ENCODE data around the gene SPECC1L.

SPECC1L gene

DNA sequence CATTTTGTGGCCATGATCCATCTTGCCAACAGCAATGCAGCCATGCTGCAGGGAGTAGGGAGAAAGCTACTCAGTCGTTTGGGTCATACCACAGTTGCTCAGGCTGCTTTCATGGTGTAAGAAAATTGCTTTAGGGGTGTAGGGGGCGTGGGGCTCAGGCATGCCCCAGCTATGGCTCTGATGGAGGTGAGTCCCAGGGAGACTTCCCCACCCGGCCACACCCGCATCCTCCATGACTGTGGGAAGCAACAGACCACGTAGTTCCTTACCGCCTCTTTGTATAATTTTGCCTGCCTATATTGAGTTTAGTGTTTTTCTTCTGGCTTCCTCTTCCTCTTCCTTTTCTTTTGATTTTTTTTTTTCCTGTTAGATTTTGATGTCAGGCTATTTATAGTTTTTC, 58.8 kb downstream of the SPECC1L start:
- Histone ChIP-seq H3K36me3 (ENCODE audit: low read length) (peaks cover 37% of the 10 kb centered on the region), H3K4me3 (ENCODE audit: insufficient read depth, low read length, poor library complexity, severe bottlenecking) (no peak overlapping the region)

GRCh38 chr22:24330636-24331035, 60.0 kb downstream of the SPECC1L start:
- Histone ChIP-seq H3K4me3 (ENCODE audit: insufficient read depth, low read length, poor library complexity, severe bottlenecking) (no peak overlapping the region), H3F3A (ENCODE audit: insufficient read depth) (0 out of 2 replicates have a peak, but pooled peaks cover 4% of the 10 kb centered on the region), H3K9ac (ENCODE audit: low read length) (no peak overlapping the region), H3K9me2 (replicated peaks; ENCODE audit: insufficient read depth, low read length) (no peaks in the 10 kb centered on the region), H4K20me1 (ENCODE audit: low read depth, low read length) (no peaks in the 10 kb centered on the region), H2AFZ (ENCODE audit: low read depth, low read length, severe bottlenecking) (no peak overlapping the region), H3K36me3 (ENCODE audit: low read length) (peaks cover 38% of the 10 kb centered on the region), H3K27ac (ENCODE audit: low read depth, low read length) (no peak overlapping the region), H3K4me2 (ENCODE audit: low read depth, low read length, poor library complexity, severe bottlenecking) (no peak overlapping the region), H3K9me3 (ENCODE audit: insufficient read depth, low read length) (no peaks in the 10 kb centered on the region), H3K79me2 (ENCODE audit: insufficient read depth, low read length) (no peaks in the 10 kb centered on the region), H3K27me3 (ENCODE audit: low read length) (no peaks in the 10 kb centered on the region)
- TF ChIP-seq, protein P1, sequence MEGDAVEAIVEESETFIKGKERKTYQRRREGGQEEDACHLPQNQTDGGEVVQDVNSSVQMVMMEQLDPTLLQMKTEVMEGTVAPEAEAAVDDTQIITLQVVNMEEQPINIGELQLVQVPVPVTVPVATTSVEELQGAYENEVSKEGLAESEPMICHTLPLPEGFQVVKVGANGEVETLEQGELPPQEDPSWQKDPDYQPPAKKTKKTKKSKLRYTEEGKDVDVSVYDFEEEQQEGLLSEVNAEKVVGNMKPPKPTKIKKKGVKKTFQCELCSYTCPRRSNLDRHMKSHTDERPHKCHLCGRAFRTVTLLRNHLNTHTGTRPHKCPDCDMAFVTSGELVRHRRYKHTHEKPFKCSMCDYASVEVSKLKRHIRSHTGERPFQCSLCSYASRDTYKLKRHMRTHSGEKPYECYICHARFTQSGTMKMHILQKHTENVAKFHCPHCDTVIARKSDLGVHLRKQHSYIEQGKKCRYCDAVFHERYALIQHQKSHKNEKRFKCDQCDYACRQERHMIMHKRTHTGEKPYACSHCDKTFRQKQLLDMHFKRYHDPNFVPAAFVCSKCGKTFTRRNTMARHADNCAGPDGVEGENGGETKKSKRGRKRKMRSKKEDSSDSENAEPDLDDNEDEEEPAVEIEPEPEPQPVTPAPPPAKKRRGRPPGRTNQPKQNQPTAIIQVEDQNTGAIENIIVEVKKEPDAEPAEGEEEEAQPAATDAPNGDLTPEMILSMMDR (IDR thresholded peaks at IDR 0.05; ENCODE audit: insufficient read depth, low read length, poor library complexity, severe bottlenecking): no peak
- TF ChIP-seq EZH2phosphoT487 (conservative IDR thresholded peaks at IDR 0.05; ENCODE audit: low read length): no peak

More for the DNA sequence above, 58.8 kb downstream of the SPECC1L start:
- no peaks in the 10 kb centered on the region for H3K9me3 ChIP-seq (ENCODE audit: insufficient read depth, low read length)
- H3K9me2 ChIP-seq (replicated peaks; ENCODE audit: insufficient read depth, low read length): no peaks in the 10 kb centered on the region
- no peaks in the 10 kb centered on the region for H3K27me3 ChIP-seq (ENCODE audit: low read length)
- H3K27ac ChIP-seq (ENCODE audit: low read depth, low read length): no peak overlapping the region
- H3K4me2 ChIP-seq (ENCODE audit: low read depth, low read length, poor library complexity, severe bottlenecking): no peak overlapping the region
- TF ChIP-seq, protein P1 (IDR thresholded peaks at IDR 0.05; ENCODE audit: insufficient read depth, low read length, poor library complexity, severe bottlenecking): no peak
- no peak for TF ChIP-seq EZH2phosphoT487 (conservative IDR thresholded peaks at IDR 0.05; ENCODE audit: low read length)
- peaks cover 10% of the 10 kb centered on the region; the same call in 1 of the 2 replicates for H3F3A ChIP-seq (ENCODE audit: insufficient read depth)
- H3K9ac ChIP-seq (ENCODE audit: low read length): no peak overlapping the region
- no peaks in the 10 kb centered on the region for H3K79me2 ChIP-seq (ENCODE audit: insufficient read depth, low read length)
- no peak overlapping the region for H2AFZ ChIP-seq (ENCODE audit: low read depth, low read length, severe bottlenecking)
- H4K20me1 ChIP-seq (ENCODE audit: low read depth, low read length): no peaks in the 10 kb centered on the region

DNA sequence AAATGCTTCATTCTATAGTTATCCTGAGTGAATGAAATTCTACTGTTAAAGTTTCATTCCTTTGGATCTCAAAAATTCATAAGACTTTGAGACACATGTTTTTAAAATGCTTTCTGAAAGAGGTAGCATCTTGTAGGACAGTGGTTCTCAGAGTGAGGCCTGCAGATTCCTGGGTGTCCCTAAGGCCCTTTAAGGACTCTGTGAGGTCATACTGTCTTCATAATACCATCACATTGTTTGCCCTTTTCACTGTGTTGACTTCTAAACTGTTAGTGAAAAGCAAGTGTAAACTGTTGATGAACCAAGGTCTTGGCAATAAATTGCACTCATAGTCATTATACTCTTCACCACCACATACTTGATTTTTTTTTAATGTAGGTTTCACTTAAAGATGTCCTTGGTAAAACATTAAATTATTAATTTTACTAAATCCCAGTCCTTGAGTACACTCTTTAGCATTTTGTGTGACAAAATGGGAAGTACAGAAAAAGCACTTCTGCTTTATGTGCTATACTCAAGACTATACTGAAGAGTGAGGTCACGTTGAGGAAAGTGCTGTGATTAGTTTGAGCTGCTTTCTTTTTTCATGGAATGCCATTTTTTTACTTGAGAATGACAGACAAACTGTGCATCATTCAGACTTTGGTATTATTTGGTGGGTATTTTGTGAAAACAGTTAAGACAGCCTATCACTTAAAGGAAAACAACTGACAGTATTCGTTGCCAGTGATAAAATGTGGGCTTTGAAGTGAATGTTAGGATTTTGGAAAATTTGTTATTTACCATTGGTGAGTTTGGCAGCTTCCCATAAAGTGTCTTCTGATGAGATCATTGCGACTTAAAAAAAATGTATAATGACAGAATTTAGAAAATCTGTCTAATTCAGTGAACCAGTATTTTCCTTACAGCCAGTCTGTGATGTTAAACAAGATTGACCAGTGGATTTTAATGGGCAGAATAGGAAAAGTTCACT, 61.1 kb downstream of the SPECC1L start:
- no peaks in the 10 kb centered on the region for H3K9me3 ChIP-seq (ENCODE audit: insufficient read depth, low read length)
- no peaks in the 10 kb centered on the region for H3K9me2 ChIP-seq (replicated peaks; ENCODE audit: insufficient read depth, low read length)
- no peak overlapping the region for H3K9ac ChIP-seq (ENCODE audit: low read length)
- no peaks in the 10 kb centered on the region for H4K20me1 ChIP-seq (ENCODE audit: low read depth, low read length)
- H2AFZ ChIP-seq (ENCODE audit: low read depth, low read length, severe bottlenecking): no peak overlapping the region
- H3K4me3 ChIP-seq (ENCODE audit: insufficient read depth, low read length, poor library complexity, severe bottlenecking): no peak overlapping the region
- no peaks in the 10 kb centered on the region for H3K27me3 ChIP-seq (ENCODE audit: low read length)
- H3F3A ChIP-seq (ENCODE audit: insufficient read depth): 0 out of 2 replicates have a peak, but pooled peaks cover 4% of the 10 kb centered on the region
- H3K36me3 ChIP-seq (ENCODE audit: low read length): peaks cover 43% of the 10 kb centered on the region
- H3K27ac ChIP-seq (ENCODE audit: low read depth, low read length): no peak overlapping the region
- no peaks in the 10 kb centered on the region for H3K79me2 ChIP-seq (ENCODE audit: insufficient read depth, low read length)
- no peak for TF ChIP-seq EZH2phosphoT487 (conservative IDR thresholded peaks at IDR 0.05; ENCODE audit: low read length)
- TF ChIP-seq, protein P1 (IDR thresholded peaks at IDR 0.05; ENCODE audit: insufficient read depth, low read length, poor library complexity, severe bottlenecking): no peak
- H3K4me2 ChIP-seq (ENCODE audit: low read depth, low read length, poor library complexity, severe bottlenecking): no peak overlapping the region

Data from SU-DHL-6 (cell line).